ENCODE measurements around the gene SLC6A9. TPM values are rescaled to one million over a fixed set of nuclear protein-coding genes. Genes with fewer than 3 reads are reported as not detected.
A peak's percentile ranks its signal among the peaks of the same experiment; 100 is the strongest.

The SLC6A9 gene
- total and polyA plus RNA-seq, 2 donors from 2014 or later: 2.0 to 12.6 TPM

DNA sequence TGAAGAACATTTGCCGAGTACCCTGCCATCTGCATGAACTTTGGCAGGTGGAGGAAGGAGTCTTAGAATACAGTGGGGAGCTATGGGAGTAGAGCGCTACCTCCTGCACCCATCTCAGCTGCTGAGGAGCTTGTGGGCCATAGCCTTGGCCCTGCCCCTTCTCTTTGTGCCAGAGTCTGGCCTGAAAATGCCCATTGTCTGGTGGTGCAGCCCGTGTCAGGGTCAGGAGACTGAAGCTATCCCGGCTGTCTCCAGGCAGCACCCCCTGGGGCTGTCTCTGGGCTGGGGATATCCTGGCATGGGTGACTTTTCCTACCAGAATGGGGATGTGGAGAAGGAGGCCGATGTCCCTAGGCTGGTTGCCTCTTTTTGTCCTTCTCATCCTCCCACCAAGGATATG lies 77.2 kb downstream of the SLC6A9 start:
- Histone ChIP-seq H3K27ac (ENCODE audit: low read depth in 2 of 2, low read length in 2 of 2) (no peak overlapping the region), H3K36me3 (ENCODE audit: control insufficient read depth in 2 of 3, insufficient read depth in 3 of 3, low read length in 3 of 3) (peaks cover 3 to 42% (median 29%) of the 10 kb centered on the region in 3 donors), H3K27me3 (ENCODE audit: control insufficient read depth, insufficient read depth, low read length) (no peaks in the 10 kb centered on the region), H3K4me3 (ENCODE audit: low read length in 3 of 3) (no peak overlapping the region), H3K9me3 (ENCODE audit: control insufficient read depth in 2 of 3, insufficient read depth in 1 of 3, low read length in 3 of 3) (no peaks in the 10 kb centered on the region), H3K9ac (ENCODE audit: low read length in 3 of 3) (no peak overlapping the region), H3K4me1 (ENCODE audit: control insufficient read depth in 2 of 3, insufficient read depth in 2 of 3, low read depth in 1 of 3, low read length in 3 of 3) (peaks cover 0 to 11% (median 7%) of the 10 kb centered on the region in 3 donors)
- no peak for TF ChIP-seq CTCF (IDR thresholded peaks at IDR 0.05; ENCODE audit: borderline replicate concordance, extremely low read depth, insufficient read depth)
- DNase-seq (no peak), FAIRE-seq (no peak)
- intact Hi-C loops (cut with DNase I): no loop called here

- Histone ChIP-seq H3K27ac (ENCODE audit: low read depth in 2 of 2, low read length in 2 of 2) (peak overlapping the region in 1 of 2 donors; percentile 16), H3K36me3 (ENCODE audit: control insufficient read depth in 2 of 3, insufficient read depth in 3 of 3, low read length in 3 of 3) (peaks cover 2 to 35% (median 23%) of the 10 kb centered on the region in 3 donors), H3K9ac (ENCODE audit: low read length in 3 of 3) (no peak overlapping the region), H3K4me1 (ENCODE audit: control insufficient read depth in 2 of 3, insufficient read depth in 2 of 3, low read depth in 1 of 3, low read length in 3 of 3) (peaks cover 0 to 18% (median 11%) of the 10 kb centered on the region in 3 donors), H3K4me3 (ENCODE audit: low read length in 3 of 3) (no peak overlapping the region), H3K9me3 (ENCODE audit: control insufficient read depth in 2 of 3, insufficient read depth in 1 of 3, low read length in 3 of 3) (no peaks in the 10 kb centered on the region), H3K27me3 (ENCODE audit: control insufficient read depth, insufficient read depth, low read length) (no peaks in the 10 kb centered on the region)
- FAIRE-seq (no peak), DNase-seq (no peak)
- TF ChIP-seq CTCF (IDR thresholded peaks at IDR 0.05; ENCODE audit: borderline replicate concordance, extremely low read depth, insufficient read depth): no peak
- intact Hi-C loops (cut with DNase I): no loop called here
Measured at GRCh38 chr1:43953361-43953760, 77.9 kb downstream of the SLC6A9 start.

DNA sequence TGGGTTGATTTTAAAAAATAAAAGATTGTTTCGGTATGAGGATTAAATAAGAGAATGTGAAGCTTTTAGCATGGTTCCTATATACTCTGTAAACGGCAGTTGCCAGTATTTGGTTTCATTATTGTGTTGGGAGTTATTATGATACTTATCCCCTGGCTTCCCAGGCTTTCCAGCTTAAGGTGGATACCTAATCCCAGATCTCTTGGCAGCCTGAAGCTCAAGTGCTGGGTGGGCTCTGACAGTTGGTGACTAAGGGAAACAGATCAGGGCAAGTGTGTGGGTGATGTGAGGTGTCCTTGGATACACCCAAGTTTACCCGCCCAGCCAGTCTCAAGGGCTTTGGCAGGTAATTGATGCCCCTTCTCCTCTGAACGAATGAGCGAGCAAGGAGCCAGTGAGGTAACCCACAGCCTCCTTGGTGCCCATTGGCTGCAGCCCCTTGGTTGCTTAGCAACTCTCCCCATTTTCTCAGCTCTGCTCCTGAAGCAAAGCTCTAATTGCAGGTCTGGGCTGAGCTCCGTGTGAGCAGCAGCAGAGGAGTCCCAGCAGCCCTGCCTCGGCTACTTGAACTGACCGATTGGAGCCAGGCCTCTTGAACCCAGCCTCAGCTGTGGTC lies 78.4 kb downstream of the SLC6A9 start:
- no peak for TF ChIP-seq CTCF (IDR thresholded peaks at IDR 0.05; ENCODE audit: borderline replicate concordance, extremely low read depth, insufficient read depth)
- H3K27ac ChIP-seq (ENCODE audit: low read depth in 2 of 2, low read length in 2 of 2): peak overlapping the region in 1 of 2 donors; percentile 16
- no peak for FAIRE-seq
- peak in 4 of 5 donors; percentile 79 to 86 (median 82) for DNase-seq
- peaks cover 2 to 30% (median 19%) of the 10 kb centered on the region in 3 donors for H3K36me3 ChIP-seq (ENCODE audit: control insufficient read depth in 2 of 3, insufficient read depth in 3 of 3, low read length in 3 of 3)
- no peaks in the 10 kb centered on the region for H3K9me3 ChIP-seq (ENCODE audit: control insufficient read depth in 2 of 3, insufficient read depth in 1 of 3, low read length in 3 of 3)
- no peak overlapping the region for H3K4me3 ChIP-seq (ENCODE audit: low read length in 3 of 3)
- H3K27me3 ChIP-seq (ENCODE audit: control insufficient read depth, insufficient read depth, low read length): no peaks in the 10 kb centered on the region
- peaks cover 0 to 22% (median 16%) of the 10 kb centered on the region in 3 donors for H3K4me1 ChIP-seq (ENCODE audit: control insufficient read depth in 2 of 3, insufficient read depth in 2 of 3, low read depth in 1 of 3, low read length in 3 of 3)
- intact Hi-C loops (cut with DNase I): no loop called here
- H3K9ac ChIP-seq (ENCODE audit: low read length in 3 of 3): no peak overlapping the region

Measured in kidney (tissue), 14 donors.